Activated CD8-positive, alpha-beta memory T cell treated with anti-CD3 and anti-CD28 coated beads, Interleukin-2, amount 50 U/mL, for 48 hours (primary cell): Measurements from ENCODE around the gene KLHL25.

ENCODE experiments used
- DNase-seq: peaks from one replicate; pipeline ENCODE4 v3.0.0-alpha.2; 2020

KLHL25 gene

GRCh38 chr15:85757939-85758654 lies 36.6 kb downstream of the KLHL25 start:
- DNase-seq: no peak

- no peak for DNase-seq
These were observed 37.4 kb downstream of the KLHL25 start for GRCh38 chr15:85757073-85757938.

GRCh38 chr15:85756411-85757072 lies 38.2 kb downstream of the KLHL25 start:
- no peak for DNase-seq

GRCh38 chr15:85755942-85756341 lies 38.8 kb downstream of the KLHL25 start:
- DNase-seq: no peak

GRCh38 chr15:85755471-85755870 lies 39.3 kb downstream of the KLHL25 start:
- no peak for DNase-seq

- DNase-seq: no peak
These were observed 39.7 kb downstream of the KLHL25 start for GRCh38 chr15:85754989-85755388.

GRCh38 chr15:85753791-85754452 lies 40.8 kb downstream of the KLHL25 start:
- no peak for DNase-seq

- DNase-seq: no peak
These were observed 41.5 kb downstream of the KLHL25 start for GRCh38 chr15:85753261-85753660.

- DNase-seq: no peak
These were observed 42.2 kb downstream of the KLHL25 start for GRCh38 chr15:85752491-85752961.

- DNase-seq: no peak
These were observed 42.6 kb downstream of the KLHL25 start for GRCh38 chr15:85752124-85752475.

GRCh38 chr15:85751291-85752123 lies 43.2 kb downstream of the KLHL25 start:
- no peak for DNase-seq

GRCh38 chr15:85750319-85751290 lies 44.1 kb downstream of the KLHL25 start:
- no peak for DNase-seq

- DNase-seq: no peak
These were observed 45.2 kb downstream of the KLHL25 start for GRCh38 chr15:85749261-85750151.

GRCh38 chr15:85748729-85749128 lies 46.0 kb downstream of the KLHL25 start:
- DNase-seq: no peak

GRCh38 chr15:85748176-85748575 lies 46.5 kb downstream of the KLHL25 start:
- no peak for DNase-seq

GRCh38 chr15:85746641-85747040 lies 48.1 kb downstream of the KLHL25 start:
- DNase-seq: no peak

GRCh38 chr15:85745525-85746150 lies 49.1 kb downstream of the KLHL25 start:
- peak; percentile 42 for DNase-seq

GRCh38 chr15:85745023-85745422 lies 49.7 kb downstream of the KLHL25 start:
- DNase-seq: no peak

GRCh38 chr15:85744579-85744978 lies 50.1 kb downstream of the KLHL25 start:
- peak; percentile 43 for DNase-seq
